Esophagus squamous epithelium (tissue), 4 donors: ENCODE data around the gene ITGB5.

Experiments
- POLR2A ChIP-seq, 4 donors: fragments of 450-650 bp; IDR thresholded peaks; one replicate each; pipeline ENCODE4 v1.6.1; 2017; ENCODE audit warnings: antibody characterized with exemption in 4 of 4, mild to moderate bottlenecking in 4 of 4, moderate library complexity in 3 of 4
- TF ChIP-seq, protein P1 (sequence below), 6 experiments: fragments of 450-650 bp in 4 of 6; fragments of 200-600 bp in 2 of 6; sonication (generic) in 2 of 6; IDR thresholded peaks; one replicate each; pipeline ENCODE4 v1.5.1; 2016 to 2019; ENCODE audit warnings: antibody characterized with exemption in 6 of 6, mild to moderate bottlenecking in 4 of 6, moderate library complexity in 4 of 6

GRCh38 chr3:124815781-124816180 lies 71.4 kb downstream of the ITGB5 start:
- no peak for TF ChIP-seq POLR2A (IDR thresholded peaks at IDR 0.05)
- TF ChIP-seq, protein P1, sequence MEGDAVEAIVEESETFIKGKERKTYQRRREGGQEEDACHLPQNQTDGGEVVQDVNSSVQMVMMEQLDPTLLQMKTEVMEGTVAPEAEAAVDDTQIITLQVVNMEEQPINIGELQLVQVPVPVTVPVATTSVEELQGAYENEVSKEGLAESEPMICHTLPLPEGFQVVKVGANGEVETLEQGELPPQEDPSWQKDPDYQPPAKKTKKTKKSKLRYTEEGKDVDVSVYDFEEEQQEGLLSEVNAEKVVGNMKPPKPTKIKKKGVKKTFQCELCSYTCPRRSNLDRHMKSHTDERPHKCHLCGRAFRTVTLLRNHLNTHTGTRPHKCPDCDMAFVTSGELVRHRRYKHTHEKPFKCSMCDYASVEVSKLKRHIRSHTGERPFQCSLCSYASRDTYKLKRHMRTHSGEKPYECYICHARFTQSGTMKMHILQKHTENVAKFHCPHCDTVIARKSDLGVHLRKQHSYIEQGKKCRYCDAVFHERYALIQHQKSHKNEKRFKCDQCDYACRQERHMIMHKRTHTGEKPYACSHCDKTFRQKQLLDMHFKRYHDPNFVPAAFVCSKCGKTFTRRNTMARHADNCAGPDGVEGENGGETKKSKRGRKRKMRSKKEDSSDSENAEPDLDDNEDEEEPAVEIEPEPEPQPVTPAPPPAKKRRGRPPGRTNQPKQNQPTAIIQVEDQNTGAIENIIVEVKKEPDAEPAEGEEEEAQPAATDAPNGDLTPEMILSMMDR (IDR thresholded peaks at IDR 0.05), result no peak
